COR-L47 (cell line): ENCODE measurements around the gene SERTAD2.

Experiments used
- DNase-seq: peaks from one replicate; lab custom pipeline; 2025; lab: John Stamatoyannopoulos, UW

The SERTAD2 gene

GRCh38 chr2:64649013-64649484, 4.7 kb downstream of the SERTAD2 start:
- DNase-seq = no peak

- DNase-seq = peak; percentile 73
Observed at GRCh38 chr2:64646007-64646880, 7.5 kb downstream of the SERTAD2 start.

DNA sequence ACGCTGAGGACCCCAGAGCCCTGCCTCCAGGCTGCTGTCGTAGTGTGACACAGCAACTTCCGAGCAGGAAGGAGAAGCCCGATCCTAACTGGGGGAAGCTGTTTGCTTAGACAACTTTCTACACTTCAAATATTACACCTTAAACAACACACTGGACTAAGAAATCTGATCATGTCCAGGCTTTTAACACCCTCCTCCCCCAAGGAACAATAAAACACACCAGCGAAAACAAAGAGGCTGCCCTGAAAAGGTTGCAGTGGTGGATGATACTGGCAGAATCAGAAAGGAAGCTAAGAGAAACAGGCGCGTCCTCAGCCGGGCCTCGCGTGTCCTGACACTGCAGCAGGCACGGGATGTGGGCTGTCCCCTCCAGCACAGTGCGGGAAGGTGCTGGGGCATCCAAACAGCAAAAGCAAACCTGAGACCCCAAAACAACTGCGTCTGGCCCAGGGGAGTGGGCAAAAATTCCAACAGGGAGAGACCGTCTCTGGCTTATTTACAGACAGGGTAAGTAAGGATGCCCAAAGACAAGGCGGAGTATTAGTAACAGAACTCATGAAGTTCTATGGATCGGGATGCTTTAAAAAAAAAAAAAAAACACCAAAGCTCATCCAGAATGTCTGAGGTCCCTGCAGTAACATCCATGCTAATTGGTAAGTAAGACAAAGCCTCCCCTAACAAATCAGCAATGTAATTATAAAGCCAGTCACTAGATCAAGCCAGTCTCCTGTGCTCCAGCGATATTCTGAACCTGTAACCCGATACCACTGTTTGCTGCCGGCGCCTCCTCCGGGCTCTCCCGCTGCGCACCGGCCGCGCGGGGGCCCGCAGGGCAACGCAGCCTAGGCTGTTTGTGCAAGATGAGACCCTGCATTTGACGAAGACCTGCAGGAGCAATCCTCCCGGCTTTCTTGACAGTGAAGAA, 9.0 kb downstream of the SERTAD2 start:
- DNase-seq = peak; percentile 56

GRCh38 chr2:64643838-64644457, 9.8 kb downstream of the SERTAD2 start:
- DNase-seq = no peak

- no peak for DNase-seq
Observed at GRCh38 chr2:64641599-64641998, 12.1 kb downstream of the SERTAD2 start.

GRCh38 chr2:64640153-64641044, 13.3 kb downstream of the SERTAD2 start:
- DNase-seq = no peak

DNA sequence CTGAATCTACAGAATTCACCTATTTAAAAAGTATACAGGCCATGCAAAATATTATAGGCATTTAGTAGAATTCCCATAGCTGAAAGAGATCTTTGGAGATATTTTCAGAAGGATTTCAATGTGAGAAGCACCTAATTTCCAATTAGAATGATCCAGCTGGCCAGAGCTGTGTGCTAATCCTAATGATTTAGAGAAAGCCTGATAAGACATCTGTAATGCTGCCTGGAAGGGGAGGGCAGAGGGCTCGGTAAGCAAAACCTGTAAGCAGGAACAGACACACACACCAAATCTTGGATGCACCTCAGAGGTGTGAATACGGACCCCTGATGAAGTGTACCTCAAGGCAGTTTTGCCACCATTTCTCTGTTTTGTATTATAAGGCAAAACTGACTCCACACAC, 14.0 kb downstream of the SERTAD2 start:
- no peak for DNase-seq

DNA sequence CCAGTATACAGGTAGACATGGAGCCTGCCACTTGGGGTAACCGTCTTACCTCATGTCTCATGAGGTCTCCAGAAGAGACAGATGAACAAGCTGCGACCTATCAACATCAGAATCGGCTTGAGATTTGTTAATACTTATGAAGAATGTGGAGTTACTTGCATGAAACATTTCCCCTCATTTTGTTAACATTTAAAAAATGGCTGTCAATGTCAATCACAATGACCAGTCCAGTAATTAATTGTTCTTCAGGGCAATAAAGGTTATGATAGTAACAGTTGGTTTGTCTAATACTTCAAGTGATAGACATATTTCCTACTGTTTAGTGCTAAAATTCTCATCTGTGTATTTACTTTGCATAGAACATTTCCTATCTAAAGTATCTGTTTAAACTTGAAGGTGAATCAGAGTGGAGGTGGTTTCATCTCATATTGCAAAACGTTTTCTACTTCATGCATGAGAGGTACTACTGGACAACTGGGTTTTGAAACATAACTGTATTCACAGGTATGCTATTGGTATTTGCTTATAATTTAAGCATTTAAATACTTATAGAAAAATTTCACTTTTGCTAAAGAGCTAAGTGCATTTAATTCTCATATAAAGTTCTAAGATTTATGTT, 15.1 kb downstream of the SERTAD2 start:
- DNase-seq = no peak

GRCh38 chr2:64637931-64638330, 15.8 kb downstream of the SERTAD2 start:
- no peak for DNase-seq

DNA sequence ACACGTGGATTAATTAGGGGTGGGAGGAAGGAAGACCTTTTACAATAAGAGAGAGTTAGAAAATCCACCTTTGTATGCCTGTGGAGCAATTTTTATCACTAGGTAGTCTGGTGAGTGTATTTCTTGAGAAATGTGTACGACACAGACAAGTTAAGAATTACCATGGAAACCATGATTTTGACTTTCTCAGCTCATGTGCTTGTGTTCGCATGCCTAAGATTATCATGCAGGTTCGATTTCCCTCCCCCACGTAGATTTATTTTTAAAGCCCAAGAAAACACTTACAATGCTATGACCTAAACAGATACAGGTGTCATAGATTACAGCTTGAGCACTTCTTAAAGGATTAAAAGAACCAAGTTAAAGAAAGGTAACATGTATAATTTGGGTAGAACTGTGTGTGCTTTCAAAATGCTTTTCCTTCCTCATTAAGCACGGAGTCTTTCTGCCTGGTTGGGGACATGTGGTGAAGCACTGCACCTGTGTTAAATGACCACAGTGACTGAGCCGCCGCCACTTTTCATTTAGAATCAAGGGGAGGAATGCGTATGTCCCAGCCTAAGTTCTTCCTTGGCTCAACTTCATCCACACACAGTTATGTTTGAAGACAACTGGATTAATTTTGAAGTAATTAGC, 16.6 kb downstream of the SERTAD2 start:
- DNase-seq = no peak

DNA sequence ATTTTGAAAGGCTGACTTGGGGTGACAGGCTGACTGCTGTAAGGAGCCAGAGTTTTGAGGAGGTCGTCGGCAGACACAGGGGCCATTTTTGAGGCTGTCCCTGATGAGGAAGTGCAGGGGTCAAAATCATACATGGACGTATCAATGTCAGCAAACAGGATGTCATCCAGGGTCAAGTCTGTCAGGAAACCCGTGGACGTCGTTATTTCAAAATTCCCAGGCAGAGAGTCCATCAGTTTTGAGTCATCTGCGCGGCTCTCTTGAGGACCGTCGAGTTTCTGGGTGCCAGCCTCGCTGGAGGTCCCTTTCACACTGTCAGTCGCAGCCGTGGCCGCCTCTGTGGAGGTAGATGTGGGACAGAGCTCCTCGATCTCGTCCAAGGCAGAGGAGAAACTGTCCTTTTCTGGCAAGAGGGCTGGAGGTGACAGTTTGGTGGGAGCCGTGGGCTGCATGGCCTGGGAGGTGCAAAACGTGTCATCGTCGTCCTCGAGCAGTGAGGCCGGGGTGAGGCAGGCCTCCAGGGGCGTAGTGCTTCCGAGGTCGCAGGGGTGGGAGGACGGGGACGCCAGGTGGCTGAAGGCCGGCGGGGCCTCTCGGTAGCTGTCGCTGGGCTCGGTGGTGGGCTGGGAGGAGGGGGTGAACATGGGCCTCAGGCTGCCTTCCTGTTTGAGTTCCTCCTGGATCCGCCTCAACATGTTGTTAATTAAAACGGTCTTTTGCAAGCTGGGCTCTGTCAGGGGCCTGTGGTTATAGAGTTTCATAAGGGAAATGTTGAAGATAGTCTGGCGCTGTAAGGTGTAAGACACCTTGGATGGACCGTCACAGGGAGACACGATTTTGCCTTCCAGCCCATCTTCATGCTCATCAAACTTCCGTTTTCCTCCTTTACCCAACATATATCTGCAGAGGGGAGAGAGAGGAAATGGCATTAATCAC, 17.5 kb downstream of the SERTAD2 start:
- DNase-seq = no peak

- DNase-seq = no peak
Observed at GRCh38 chr2:64634345-64635267, 19.1 kb downstream of the SERTAD2 start.

GRCh38 chr2:64632835-64633819, 20.6 kb downstream of the SERTAD2 start:
- no peak for DNase-seq

GRCh38 chr2:64631771-64632170, 21.9 kb downstream of the SERTAD2 start:
- DNase-seq = no peak

GRCh38 chr2:64630752-64631151, 23.0 kb downstream of the SERTAD2 start:
- no peak for DNase-seq

GRCh38 chr2:64629875-64630274, 23.8 kb downstream of the SERTAD2 start:
- no peak for DNase-seq

DNA sequence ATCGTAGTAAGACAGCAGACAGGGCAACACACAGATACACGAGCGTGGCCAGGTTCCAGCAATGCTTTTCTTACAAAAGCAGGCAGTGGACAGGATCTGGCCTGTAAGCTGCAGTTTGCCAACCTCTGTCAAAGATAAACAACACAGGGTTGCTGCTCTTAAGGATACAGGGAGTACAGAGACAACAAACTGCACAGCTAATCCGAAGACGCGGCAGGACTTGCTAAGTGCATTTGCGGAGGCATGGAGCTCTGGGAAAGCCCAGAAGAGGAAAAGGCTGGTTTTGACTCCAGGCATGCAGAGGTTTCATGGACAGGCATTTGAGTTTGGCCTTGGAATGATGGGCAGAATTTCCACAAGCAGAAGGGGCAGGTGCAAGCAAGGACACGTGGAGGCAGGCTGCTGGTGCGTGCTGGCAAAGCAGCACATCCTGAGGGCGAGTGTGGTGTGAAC, 24.4 kb downstream of the SERTAD2 start:
- DNase-seq = no peak
